ENCODE measurements around the gene GNA14.
"Not testable (repeated sequence)": the region's sequence is repeated elsewhere in the genome, so short reads cannot be mapped to it uniquely, and the experiment has no call there.

The GNA14 gene

DNA sequence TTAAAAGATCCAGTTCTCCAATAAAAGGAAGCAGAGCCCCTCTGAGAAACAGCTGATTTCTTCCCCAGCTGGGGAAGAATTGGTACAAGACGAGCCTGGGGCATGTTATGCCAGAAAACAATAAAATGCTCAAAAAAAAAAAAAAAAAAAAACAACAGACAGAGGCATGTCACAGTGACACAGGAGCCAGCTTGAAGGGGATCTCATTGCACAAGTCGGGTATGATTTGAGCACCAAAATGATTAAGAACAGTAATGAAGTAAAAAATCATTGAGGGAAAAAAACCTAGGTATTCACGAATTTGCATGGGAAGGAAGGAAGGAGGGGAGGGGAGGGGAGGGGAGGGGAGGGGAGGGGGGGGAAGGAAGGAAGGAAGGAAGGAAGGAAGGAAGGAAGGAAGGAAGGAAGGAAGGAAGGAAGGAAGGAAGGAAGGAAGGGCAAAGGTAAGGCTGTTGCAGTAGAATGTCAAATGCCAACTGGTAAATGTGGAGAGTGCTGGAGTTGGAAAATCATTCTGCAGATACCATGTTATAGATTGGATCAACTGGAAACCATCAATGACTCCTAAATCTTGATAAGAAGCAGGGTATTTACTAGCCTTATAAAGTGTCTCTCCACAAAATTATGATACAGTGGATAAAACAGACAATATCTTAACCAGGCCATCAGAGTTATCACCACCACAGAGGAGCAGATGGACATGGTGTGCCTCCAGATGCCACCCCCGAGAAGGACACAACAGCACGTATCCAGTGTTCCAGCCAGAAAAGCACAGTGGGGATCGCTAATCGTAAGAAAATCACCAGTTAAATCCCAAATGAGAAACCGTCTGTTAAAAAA lies 7.2 kb downstream of the GNA14 start:
- no peak for DNase-seq

DNA sequence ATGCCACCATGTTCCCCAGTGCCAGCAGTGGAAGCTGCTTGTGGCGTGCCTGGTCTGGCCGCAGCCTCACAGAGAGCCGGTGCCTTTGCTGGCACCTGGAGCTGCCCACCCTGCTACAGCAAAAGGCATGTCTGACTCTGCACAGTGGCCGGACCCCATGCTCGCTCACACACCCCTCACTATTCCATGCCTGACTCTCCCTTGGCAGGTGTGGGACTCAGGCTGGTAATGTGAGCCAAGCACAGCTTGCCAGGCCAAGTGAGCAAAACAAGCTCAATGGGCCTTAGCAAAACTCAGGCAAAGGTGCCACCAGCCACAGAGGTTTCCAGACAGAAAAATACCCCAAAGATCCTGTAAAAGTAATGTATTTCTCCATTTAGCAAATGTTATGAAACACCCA lies 15.5 kb downstream of the GNA14 start:
- peak; percentile 19 for DNase-seq

DNA sequence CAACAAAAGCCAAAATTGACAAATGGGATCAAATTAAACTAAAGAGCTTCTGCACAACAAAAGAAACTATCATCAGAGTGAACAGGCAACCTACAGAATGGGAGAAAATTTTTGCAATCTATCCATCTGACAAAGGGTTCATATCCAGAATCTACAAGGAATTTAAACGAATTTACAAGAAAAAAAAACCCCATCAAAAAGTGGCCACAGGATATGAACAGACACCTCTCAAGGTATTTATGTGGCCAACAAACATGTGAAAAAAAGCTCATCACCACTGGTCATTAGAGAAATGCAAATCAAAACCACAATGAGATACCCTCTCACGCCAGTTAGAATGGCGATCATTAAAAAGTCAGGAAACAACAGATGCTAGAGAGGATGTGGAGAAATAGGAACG lies 19.3 kb downstream of the GNA14 start:
- DNase-seq: not testable (repeated sequence)

DNA sequence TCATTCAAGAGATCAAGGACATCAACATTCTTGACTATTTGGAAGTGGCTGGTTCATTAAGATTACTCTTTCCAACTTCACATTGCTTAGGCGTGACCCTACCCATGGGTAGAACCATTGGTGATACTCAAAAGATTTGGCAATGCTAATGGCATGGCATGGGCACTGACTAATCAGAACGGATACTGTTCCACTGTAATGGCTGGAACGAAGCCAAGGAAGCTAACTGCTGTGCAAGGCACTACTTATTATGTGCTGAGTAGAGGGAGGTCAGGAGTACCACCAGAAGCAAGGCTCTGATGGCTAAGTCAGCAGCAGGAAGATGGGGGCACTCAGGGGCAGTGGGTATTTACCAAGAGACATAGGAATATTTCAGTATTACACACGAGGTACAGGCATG lies 31.9 kb downstream of the GNA14 start:
- no peak for DNase-seq

DNA sequence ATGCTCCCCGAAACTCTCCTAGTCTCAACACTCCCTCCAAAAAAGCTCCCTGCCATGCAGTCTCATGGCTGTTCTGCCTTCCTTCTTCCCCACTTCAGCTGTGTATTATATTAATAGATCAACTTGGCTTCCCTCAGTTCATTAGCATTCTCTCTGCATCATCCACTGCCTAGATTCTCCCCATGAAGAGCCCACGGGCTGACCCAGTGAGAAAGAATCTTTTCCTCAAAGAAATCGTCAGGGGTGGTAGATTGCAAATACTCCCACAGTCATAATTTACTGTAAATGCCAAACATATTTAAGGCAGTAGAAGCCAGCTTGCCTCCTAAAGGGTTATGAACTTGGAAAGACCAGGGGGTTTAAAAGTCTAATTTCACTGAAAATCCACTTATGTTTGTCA lies 33.5 kb downstream of the GNA14 start:
- DNase-seq: no peak

DNA sequence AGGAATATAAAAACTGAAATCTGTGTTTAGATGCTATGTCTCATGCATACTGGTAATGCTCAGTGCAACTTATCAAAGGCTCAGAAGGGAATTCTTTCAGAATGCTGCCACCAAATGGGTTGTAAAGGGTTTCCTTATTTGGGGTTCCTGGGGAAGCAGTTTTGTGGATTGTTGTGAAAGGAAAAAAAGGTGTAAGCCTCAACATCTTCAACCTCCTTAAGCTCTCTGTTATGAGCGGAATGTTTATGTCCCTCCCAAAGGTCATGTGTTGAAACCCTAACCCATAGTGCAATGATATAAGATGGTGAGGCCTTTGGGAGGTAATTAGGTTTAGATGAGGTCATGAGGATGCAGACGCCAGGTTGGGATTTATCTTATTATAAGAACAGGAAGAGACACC lies 41.6 kb downstream of the GNA14 start:
- no peak for DNase-seq

DNA sequence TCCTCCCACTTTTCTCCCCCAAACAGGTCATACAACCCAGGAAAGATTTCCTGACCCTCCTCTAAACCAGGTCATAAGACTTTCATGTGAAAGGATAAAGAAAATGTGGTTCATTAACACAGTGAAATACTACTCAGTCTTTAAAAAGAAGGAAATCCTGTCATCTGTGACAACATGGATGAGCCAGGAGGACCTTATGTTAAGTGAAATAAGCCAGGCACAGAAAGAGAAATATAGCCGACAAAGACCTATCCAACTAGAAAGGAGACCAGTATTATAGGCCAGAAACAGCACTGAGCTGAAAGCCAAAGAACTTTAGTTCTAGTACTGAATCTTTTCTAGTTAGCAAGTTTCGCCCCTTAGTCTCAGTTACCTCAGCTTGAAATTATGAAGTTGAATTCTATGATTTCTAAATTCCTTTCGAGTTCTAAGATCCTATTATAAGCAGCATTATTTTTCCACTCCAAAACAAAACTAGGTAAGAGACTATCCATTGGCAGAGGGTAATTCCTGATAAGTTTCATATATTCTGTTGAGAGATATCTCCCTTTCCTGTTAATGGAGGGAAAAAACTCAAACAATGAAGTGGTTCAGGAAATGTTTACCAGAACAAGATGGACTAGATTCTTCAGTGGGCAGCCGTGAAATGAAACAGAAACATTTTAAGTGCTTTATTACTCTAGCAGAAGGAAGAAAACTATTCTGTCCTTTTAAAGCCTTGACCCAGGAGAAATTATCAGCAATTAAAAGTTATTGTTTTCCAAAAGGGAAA lies 42.5 kb downstream of the GNA14 start:
- DNase-seq: no peak

DNA sequence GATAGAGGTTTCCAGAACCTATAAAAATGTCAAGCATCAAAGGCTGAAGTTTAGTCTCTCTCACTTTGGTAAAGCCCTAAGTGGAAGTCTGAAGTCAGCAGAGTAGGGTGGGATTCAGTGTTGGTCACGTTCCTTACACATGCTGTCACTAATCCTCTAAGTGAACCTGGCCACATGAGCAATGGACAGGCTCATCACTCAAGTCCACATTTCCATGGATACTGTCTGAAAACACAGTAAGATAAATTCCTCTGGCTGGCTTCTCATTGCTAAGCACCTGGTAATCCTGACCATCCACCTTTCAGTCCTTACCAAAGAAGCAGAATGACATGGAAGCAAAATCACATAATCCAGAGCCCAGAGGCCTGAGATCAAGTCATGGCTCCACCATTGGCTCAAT lies 43.8 kb downstream of the GNA14 start:
- no peak for DNase-seq

DNA sequence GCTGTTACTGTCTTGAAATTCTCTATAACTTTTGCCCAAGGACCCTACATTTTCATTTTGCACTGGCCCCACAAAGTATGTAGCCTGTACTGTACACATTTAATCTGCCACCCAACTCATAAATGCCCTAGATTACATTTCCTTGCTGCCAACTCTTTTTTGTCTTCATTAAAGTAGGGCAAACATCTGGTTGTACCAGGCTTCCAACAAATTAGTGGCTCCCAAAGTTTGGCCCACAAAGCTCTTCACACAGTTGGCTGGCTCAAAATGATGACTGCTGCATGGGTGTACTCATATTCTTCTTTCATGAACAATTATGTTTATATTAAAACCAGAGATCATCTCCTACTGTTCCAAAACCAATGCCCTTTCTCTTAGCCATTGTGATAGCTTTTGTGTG lies 45.3 kb downstream of the GNA14 start:
- no peak for DNase-seq

DNA sequence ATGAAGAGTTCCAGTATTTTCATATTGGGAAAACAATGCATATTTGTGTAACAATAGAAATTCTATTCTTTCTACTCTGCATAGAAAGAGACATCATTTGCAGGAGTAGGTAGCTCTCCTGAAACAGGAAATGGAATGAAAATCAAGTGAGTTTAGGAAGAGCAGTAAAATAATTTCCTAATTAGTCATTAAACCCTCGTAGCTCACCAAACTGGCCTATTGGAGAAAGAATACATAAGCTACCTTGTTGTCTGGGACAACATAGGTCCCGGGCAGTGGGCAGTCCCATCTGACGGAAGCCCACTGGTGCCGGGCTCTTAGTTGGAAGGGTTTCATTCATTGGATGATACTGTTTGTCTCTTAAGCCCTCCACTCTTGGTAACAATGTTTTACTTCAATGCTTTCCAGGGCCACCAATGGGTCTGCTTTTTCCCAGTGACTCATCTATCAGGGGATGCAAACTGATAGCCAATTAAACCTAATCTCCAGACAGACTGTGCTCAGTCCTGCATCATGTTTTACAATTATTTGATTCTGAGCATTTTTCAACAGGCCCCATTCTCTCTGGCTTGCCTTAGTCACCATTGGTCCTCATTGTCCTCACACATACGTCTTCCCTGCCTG lies 46.5 kb downstream of the GNA14 start:
- no peak for DNase-seq

DNA sequence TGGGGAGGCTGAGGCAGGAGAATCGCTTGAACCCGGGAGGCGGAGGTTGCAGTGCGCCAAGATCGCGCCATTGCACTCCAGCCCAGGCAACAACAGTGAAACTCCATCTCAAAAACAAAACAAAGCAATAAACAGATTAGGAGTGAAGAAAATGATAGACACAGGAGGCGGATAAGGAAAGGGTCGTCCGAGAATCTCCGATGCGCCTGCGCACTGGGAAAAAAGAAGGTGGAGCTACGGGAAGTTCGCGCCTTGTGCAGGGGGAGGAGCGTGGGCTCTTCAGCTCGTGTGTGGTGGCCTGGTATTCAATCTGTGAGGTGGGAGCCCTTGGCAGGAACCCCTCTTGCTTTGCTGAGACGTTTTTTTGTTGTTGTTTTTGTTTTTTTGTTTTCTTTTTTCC lies 47.3 kb downstream of the GNA14 start:
- no peak for DNase-seq

DNA sequence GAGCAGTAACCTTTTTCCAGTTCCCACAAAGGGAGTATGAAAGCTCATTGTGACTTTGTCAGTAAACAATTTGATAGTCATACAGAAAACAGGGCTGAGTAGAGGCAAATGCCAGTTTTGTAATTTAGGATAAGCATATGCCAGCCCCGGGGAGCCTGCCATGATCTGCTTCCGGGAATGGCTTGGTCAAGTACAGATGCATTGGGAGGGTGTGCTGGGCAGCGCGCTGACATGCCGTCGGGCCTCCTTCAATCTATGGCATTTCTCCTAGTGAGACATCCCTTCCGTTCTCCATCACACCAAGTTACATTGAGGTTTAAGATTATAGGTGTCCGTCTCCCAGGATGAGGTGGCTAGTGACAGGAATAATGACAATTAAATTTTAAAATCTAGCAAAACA lies 48.6 kb downstream of the GNA14 start:
- no peak for DNase-seq

DNA sequence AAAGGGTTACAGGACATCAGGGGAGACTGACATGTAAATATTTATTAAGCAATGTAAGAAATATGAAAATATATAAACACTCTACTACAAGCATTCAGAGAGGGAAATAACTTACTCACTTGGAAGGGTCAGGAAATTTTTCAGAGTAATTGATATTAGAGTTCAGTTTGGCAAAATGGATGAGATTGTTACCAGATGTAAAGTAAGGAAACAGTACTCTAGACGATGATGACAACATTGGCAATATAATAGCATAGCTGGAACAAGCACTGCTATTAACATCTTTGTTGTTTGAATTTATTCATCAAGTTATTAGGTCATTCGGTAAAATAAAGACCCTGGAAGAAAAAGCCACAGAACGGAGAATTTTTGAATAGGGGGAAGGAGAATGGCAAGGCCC lies 49.1 kb downstream of the GNA14 start:
- DNase-seq: no peak

DNA sequence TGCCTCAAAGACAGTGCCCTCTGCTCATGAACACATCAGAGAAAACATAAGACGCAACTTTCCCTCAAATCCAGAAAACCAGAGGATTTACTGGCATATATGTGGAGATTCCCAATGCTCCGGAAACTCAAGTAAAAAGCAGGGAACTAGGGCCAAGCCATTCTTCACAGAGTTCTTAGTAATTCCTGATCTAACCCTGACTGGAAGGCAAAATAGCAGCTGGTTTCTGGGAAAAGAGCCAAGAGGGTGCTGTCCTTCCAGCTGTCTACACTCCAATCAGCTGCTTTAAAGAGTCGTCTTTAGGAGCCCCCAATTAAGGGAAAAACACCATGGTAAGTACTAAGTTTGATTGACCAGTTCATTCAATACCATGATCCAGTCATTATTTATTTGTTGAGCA lies 49.6 kb downstream of the GNA14 start:
- peak; percentile 85 for DNase-seq

DNA sequence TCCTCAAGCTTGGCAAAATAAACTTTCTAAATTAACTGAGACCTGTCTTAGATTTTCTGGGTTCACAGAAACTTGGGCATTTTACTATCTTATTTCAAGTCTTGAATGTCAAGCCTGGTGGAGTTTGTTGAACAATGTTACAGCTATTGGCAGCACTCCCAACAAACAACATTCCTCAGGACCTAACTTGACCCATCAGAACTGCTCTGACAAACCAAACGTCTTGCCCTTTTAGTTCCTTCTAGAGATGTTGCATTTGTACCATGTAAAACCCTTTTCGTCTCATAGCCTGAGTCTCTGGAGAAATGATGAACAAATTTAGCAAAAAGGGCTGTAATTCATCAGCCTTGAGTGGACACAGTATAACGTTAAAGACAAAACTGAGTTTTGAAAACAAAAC lies 51.1 kb downstream of the GNA14 start:
- no peak for DNase-seq

DNA sequence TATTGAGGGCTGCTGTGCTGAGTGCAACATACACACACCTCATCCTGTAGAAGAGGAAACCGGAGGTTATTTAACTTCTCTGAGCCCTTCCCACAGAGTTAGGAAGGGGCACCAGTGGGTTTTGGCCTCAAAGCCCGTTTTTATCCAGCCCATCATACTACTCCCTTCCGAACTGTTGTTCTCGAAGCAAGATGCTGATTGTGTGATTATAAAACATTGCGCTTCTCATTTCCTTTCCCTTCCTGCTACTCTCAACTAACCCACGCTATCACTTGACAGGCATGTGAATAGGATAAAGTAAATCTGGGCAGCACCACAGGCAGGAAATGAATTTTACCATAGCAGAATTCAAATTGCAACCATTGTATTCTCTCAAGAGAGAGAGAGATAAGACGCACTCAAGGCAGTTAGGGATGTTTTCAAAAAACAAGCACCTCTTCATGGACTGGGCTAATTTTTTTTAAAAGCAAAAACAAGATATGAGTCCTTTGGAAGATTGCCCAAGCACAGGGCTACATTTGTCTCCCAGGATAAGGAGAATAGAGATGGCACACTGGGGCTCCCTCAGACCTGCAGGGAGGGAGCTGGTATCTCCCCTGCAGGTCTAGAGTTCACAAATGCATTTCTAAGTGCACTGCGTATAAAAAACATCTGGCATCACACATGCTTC lies 52.6 kb downstream of the GNA14 start:
- no peak for DNase-seq

DNA sequence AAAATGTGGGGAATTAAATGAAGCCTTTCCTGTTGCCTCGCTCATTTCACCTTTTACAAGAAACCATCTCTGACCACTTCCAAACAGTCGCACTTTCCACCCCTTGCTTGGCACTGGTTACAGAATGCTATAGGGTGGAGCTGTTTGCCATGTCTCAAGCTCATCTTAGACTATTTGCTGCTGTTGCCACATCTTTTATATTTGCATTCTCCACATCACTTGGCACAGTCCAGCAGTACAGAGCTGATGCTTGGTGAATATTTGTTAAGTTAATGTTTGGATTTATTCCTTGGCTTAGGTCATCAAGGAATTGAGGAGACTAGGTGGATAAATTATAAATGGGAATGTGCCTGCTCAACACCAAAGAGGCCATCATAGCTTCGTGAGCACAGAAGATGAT lies 53.2 kb downstream of the GNA14 start:
- no peak for DNase-seq

DNA sequence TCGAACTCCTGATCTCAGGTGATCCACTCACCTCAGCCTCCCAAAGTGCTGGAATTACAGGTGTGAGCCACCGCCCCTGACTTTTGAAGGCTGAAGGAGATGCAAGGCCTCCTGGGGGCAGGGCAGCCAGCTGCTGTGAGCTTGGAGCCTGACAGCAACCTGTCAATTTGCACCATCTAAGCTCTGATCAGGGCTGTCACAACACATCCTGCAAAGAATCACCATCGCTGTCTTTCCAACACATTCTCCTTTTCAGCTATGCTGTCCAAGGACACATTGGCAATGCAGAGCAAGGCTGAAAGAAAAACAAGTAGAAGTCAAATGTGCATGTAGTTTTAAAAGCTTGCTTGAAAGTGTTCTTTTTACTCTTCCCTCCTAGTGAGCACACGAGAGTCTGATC lies 54.6 kb downstream of the GNA14 start:
- DNase-seq: no peak

DNA sequence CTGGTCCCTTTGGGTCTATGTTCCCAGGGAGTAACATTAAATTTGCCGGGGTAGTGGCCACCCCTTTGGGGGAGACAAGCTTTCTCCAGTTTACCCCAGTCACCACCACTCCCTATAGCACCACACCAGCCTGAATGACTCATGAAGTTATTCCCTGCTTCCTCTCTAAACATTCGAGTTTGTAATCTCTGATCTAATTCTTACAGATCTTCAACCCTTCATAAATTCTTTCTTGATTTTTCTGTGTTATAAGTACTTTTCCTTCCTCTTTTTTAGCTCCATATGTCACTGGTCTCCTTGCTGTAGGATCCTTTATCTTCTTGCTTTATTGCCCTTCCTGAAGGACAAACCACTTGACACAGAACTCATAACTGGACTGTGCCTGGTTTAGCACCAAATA lies 55.6 kb downstream of the GNA14 start:
- no peak for DNase-seq

DNA sequence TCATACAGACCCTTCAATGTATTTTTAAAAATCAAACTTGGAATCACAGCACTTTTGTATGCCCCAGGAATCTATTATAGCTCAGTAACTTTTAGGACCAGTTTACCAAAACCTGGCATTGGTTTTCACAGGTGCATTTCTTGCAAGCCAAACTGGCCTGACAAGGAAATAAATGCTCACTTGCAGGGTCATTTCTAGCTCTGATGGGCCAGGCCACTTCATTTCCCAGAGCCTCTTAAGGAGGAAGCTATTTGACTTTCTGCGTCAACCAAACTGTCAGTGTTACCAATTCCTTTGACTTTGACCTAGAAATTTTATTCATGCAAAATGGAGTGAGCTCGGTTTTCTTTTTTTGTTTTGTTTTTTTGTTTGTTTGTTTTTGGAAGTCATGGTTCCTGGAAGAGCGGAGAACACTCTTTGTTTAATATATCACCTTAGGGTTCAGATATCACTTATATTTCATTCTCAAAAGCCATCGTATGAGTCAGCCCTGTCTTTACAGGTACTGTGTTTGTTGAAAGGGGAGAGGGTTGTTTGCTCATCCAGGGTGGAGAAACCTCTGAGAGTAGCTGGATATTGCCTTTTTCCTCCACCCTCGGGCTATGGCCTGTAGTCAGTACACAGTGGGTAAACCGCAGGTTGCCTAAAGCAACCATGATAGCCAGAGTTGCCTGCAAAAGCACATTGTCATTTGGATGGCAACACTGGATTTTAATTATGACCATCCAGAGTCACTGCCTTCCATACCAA lies 58.9 kb downstream of the GNA14 start:
- DNase-seq: no peak

DNA sequence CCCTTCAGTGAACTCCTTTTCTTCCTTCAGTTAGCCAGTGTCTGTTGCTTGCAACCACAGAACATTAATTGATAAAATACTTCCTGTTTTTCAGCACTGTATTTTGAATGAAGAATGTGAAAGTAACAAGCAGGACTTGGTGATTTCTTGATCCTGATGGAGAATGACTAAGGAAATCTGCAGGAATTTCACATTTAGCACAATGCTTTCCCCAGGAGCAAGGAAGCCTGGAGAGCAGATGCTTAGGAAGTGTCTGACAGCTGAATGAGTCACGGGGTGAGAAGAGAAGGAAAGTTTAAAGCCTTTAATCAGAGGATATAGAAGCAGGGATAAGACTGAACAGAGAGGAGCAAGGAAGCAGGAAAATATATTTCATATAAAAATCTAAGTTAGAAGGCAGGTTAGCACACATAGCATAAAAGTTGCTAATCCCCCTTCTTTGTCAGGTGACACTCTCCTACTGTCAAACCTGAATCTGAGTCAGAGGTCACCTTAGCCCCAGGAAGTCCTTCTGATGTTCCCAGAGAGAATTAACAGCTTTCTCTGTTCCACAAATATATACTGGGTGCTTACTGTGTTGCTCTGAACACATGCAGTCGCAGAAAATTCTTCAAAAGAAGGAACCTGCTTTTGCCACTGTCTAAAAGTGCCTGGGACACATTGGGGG lies 59.7 kb downstream of the GNA14 start:
- DNase-seq: no peak

DNA sequence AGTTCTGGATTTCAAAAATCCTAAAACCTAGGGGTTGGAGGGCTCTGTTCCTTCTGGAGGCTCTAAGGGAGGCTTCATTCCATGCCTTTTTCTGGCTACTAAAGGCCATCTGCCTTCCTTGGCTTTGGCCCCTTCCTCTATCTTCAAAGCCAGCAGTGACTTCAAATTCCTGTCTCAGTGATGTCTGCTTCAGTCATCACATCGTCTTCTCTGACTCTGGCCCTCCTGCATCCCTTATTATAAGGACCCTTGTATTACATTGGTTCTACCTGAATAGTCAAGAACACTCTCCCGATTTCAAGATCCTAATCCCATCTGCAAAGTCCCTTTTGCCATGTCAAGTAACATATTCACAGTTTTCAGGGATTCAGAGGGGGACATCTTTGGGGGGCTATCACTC lies 60.3 kb downstream of the GNA14 start:
- no peak for DNase-seq
